DOHH2 (cell line): ENCODE results near the gene RHOT2.

Experiments used
- H3F3A ChIP-seq: fragments of 200-600 bp; sonication (generic), shearing (Covaris generic); 2 replicates; pipeline ENCODE4 v1.6.0; 2016; ENCODE audit warnings: antibody characterized with exemption, mild to moderate bottlenecking; ENCODE audit not compliant: control insufficient read depth, insufficient read depth
- H3K27ac ChIP-seq: fragments of 200-600 bp; sonication (generic); 2 replicates; pipeline ENCODE4 v1.5.1; 2014; ENCODE audit warnings: low read depth, mild to moderate bottlenecking, low read length, moderate library complexity
- H3K27me3 ChIP-seq: fragments of 200-600 bp; sonication (generic); 2 replicates; pipeline ENCODE4 v1.6.1; 2014; ENCODE audit warnings: mild to moderate bottlenecking, low read length, mixed read lengths; ENCODE audit not compliant: control insufficient read depth
- H3K36me3 ChIP-seq: fragments of 200-600 bp; sonication (generic); 2 replicates; pipeline ENCODE4 v1.6.1; 2014; ENCODE audit warnings: mild to moderate bottlenecking, low read length, moderate library complexity, mixed read lengths; ENCODE audit not compliant: control insufficient read depth
- H3K4me1 ChIP-seq: fragments of 200-600 bp; sonication (generic); 2 replicates; pipeline ENCODE4 v1.6.1; 2014; ENCODE audit warnings: mild to moderate bottlenecking, low read length, mixed read lengths; ENCODE audit not compliant: control insufficient read depth
- H3K4me2 ChIP-seq: fragments of 200-600 bp; sonication (generic); 2 replicates; pipeline ENCODE4 v1.6.0; 2014; ENCODE audit warnings: mild to moderate bottlenecking, low read length, moderate library complexity
- H3K4me3 ChIP-seq: fragments of 200-600 bp; sonication (generic); 2 replicates; pipeline ENCODE4 v1.5.1; 2014; ENCODE audit warnings: mild to moderate bottlenecking, low read length, mixed read lengths
- H3K79me2 ChIP-seq: fragments of 200-600 bp; sonication (generic); 2 replicates; pipeline ENCODE4 v1.6.1; 2014; ENCODE audit warnings: mild to moderate bottlenecking, low read length, mixed read lengths; ENCODE audit not compliant: control insufficient read depth
- H3K9me2 ChIP-seq: fragments of 200-600 bp; sonication (generic); replicated peaks from 2 replicates; pipeline ENCODE4 v1.6.1; 2014; ENCODE audit warnings: mild to moderate bottlenecking, low read length, mixed read lengths; ENCODE audit not compliant: control insufficient read depth
- H3K9me3 ChIP-seq: fragments of 200-600 bp; sonication (generic); 2 replicates; pipeline ENCODE4 v1.6.1; 2014; ENCODE audit warnings: antibody characterized with exemption, low read length, mixed read lengths; ENCODE audit not compliant: control insufficient read depth, insufficient read depth
- H4K20me1 ChIP-seq: fragments of 200-600 bp; sonication (generic); 2 replicates; pipeline ENCODE4 v1.6.0; 2014; ENCODE audit warnings: low read depth, mild to moderate bottlenecking, antibody characterized with exemption, low read length, moderate library complexity; ENCODE audit not compliant: control insufficient read depth, insufficient read depth
- CTCF ChIP-seq: fragments of 200-600 bp; sonication (generic); IDR thresholded peaks from one replicate; pipeline ENCODE4 v1.5.1; 2014; ENCODE audit warnings: antibody characterized with exemption, mild to moderate bottlenecking, low read depth, low read length; ENCODE audit not compliant: poor library complexity, severe bottlenecking
- EZH2phosphoT487 ChIP-seq: fragments of 200-600 bp; sonication (generic); IDR thresholded peaks from 2 replicates; pipeline ENCODE4 v1.6.1; 2017; ENCODE audit warnings: borderline replicate concordance, mild to moderate bottlenecking, antibody characterized with exemption, low read length, moderate library complexity, mixed read lengths

Gene RHOT2

GRCh38 chr16:716768-717325 is 48.9 kb downstream of the RHOT2 start:
- no peaks in the 10 kb centered on the region for H3K9me3 ChIP-seq
- H3K4me2 ChIP-seq = no peak overlapping the region
- H3K27me3 ChIP-seq = peaks cover 12% of the 10 kb centered on the region
- H4K20me1 ChIP-seq = peaks cover 5% of the 10 kb centered on the region; the same call in 1 of the 2 replicates
- H3K36me3 ChIP-seq = peaks cover 8% of the 10 kb centered on the region
- no peak overlapping the region for H3K27ac ChIP-seq
- no peak overlapping the region for H3K4me3 ChIP-seq
- no peak for TF ChIP-seq CTCF
- TF ChIP-seq EZH2phosphoT487 = no peak
- no peaks in the 10 kb centered on the region for H3K9me2 ChIP-seq
- H3K4me1 ChIP-seq = peaks cover 43% of the 10 kb centered on the region
- peaks cover 7% of the 10 kb centered on the region for H3K79me2 ChIP-seq
- peaks cover 6% of the 10 kb centered on the region; the same call in 1 of the 2 replicates for H3F3A ChIP-seq

GRCh38 chr16:717450-718245 is 49.7 kb downstream of the RHOT2 start:
- Histone ChIP-seq H3K4me2 (no peak overlapping the region), H3K79me2 (peaks cover 11% of the 10 kb centered on the region), H3K4me3 (no peak overlapping the region), H3K27ac (no peak overlapping the region), H3F3A (peaks cover 6% of the 10 kb centered on the region; the same call in 1 of the 2 replicates), H3K27me3 (peaks cover 12% of the 10 kb centered on the region), H3K36me3 (peaks cover 15% of the 10 kb centered on the region), H3K9me3 (no peaks in the 10 kb centered on the region), H4K20me1 (peaks cover 5% of the 10 kb centered on the region; the same call in 1 of the 2 replicates), H3K4me1 (peaks cover 50% of the 10 kb centered on the region), H3K9me2 (no peaks in the 10 kb centered on the region)
- TF ChIP-seq EZH2phosphoT487 (no peak), CTCF (no peak)

- no peak for TF ChIP-seq EZH2phosphoT487
- no peak for TF ChIP-seq CTCF
- Histone ChIP-seq H3F3A (peaks cover 7% of the 10 kb centered on the region; the same call in 1 of the 2 replicates), H3K4me2 (no peak overlapping the region), H3K27me3 (peaks cover 12% of the 10 kb centered on the region), H3K36me3 (peaks cover 23% of the 10 kb centered on the region), H3K9me3 (no peaks in the 10 kb centered on the region), H3K9me2 (no peaks in the 10 kb centered on the region), H3K4me3 (no peak overlapping the region), H3K4me1 (peaks cover 58% of the 10 kb centered on the region), H3K27ac (no peak overlapping the region), H4K20me1 (peaks cover 6% of the 10 kb centered on the region; the same call in 1 of the 2 replicates), H3K79me2 (peaks cover 11% of the 10 kb centered on the region)
Observed at GRCh38 chr16:718389-718788, 50.5 kb downstream of the RHOT2 start.
